GM23338 (cell line): ENCODE data around the gene PLCL1. TPM values are rescaled to one million over a fixed set of nuclear protein-coding genes. Genes with fewer than 3 reads are reported as not detected.

ENCODE experiments used
- ATAC-seq: fragments of 200-7000 bp; cut with Tn5 transposase; 3 replicates; pipeline ENCODE4 v1.9.1; 2020
- DNase-seq: peaks from one replicate; pipeline ENCODE4 v3.0.0-alpha.2; 2015; ENCODE audit warnings: low spot score
- H2AFZ ChIP-seq: fragments of 200-600 bp; sonication (generic); 2 replicates; pipeline ENCODE4 v1.8.0; 2016; ENCODE audit warnings: antibody characterized with exemption, mild to moderate bottlenecking, moderate library complexity
- H3F3A ChIP-seq: fragments of 200-600 bp; sonication (generic); replicated peaks from 2 replicates; pipeline ENCODE4 v1.8.0; 2017; ENCODE audit warnings: antibody characterized with exemption, mixed run types, low read depth
- H3K27ac ChIP-seq: fragments of 200-600 bp; sonication (generic); 2 replicates; pipeline ENCODE4 v1.6.1; 2016; ENCODE audit warnings: low read depth
- H3K27me3 ChIP-seq: fragments of 200-600 bp; sonication (generic); 2 replicates; pipeline ENCODE4 v1.8.0; 2016; ENCODE audit warnings: mild to moderate bottlenecking, mixed run types, moderate library complexity; ENCODE audit not compliant: insufficient read depth
- H3K36me3 ChIP-seq: fragments of 200-600 bp; sonication (generic); 2 replicates; pipeline ENCODE4 v1.8.0; 2016; ENCODE audit warnings: mild to moderate bottlenecking; ENCODE audit not compliant: insufficient read depth
- H3K4me1 ChIP-seq: fragments of 200-600 bp; sonication (generic); 2 replicates; pipeline ENCODE4 v1.8.0; 2016; ENCODE audit warnings: mild to moderate bottlenecking, moderate library complexity; ENCODE audit not compliant: insufficient read depth
- H3K4me2 ChIP-seq: fragments of 200-600 bp; sonication (generic); 2 replicates; pipeline ENCODE4 v1.7.1; 2017; ENCODE audit warnings: mixed run types
- H3K4me3 ChIP-seq: fragments of 200-600 bp; sonication (generic); 2 replicates; pipeline ENCODE4 v1.6.1; 2016; ENCODE audit warnings: mixed run types
- H3K79me2 ChIP-seq: fragments of 200-600 bp; sonication (generic); replicated peaks from 2 replicates; pipeline ENCODE4 v1.8.0; 2017; ENCODE audit warnings: mild to moderate bottlenecking; ENCODE audit not compliant: insufficient read depth
- H3K9me2 ChIP-seq: fragments of 200-600 bp; sonication (generic); 2 replicates; pipeline ENCODE4 v1.8.0; 2017; ENCODE audit not compliant: insufficient read depth
- H4K20me1 ChIP-seq: fragments of 200-600 bp; sonication (generic); replicated peaks from 2 replicates; pipeline ENCODE4 v1.8.0; 2017; ENCODE audit warnings: mild to moderate bottlenecking; ENCODE audit not compliant: insufficient read depth
- H3K27ac Mint-ChIP-seq: 2 replicates; pipeline ENCODE4 v1.8.0; 2020; ENCODE audit warnings: inconsistent platforms, mild to moderate bottlenecking, moderate library complexity, mixed read lengths
- H3K27me3 Mint-ChIP-seq: 3 replicates; pipeline ENCODE4 v1.8.0; 2022; ENCODE audit warnings: low read depth, mild to moderate bottlenecking, moderate library complexity, mixed read lengths, inconsistent platforms; ENCODE audit not compliant: insufficient read depth, poor library complexity
- H3K36me3 Mint-ChIP-seq: 3 replicates; pipeline ENCODE4 v1.8.0; 2021; ENCODE audit warnings: low read depth, mild to moderate bottlenecking, inconsistent platforms, moderate library complexity, mixed read lengths
- H3K4me1 Mint-ChIP-seq: 3 replicates; pipeline ENCODE4 v1.8.0; 2020; ENCODE audit warnings: mild to moderate bottlenecking, inconsistent platforms, mixed read lengths
- H3K4me3 Mint-ChIP-seq: 3 replicates; pipeline ENCODE4 v1.8.0; 2021; ENCODE audit warnings: moderate library complexity, mild to moderate bottlenecking, inconsistent platforms, mixed read lengths
- H3K9me3 Mint-ChIP-seq: 3 replicates; pipeline ENCODE4 v1.8.0; 2020; ENCODE audit warnings: moderate library complexity, mild to moderate bottlenecking, inconsistent platforms, mixed read lengths
- CREB1 ChIP-seq: fragments of 250-450 bp; sonication (Bioruptor Pico); IDR thresholded peaks from 2 replicates; pipeline ENCODE4 v1.5.0; 2020; ENCODE audit warnings: low read depth, mild to moderate bottlenecking, moderate library complexity
- EZH2 ChIP-seq: fragments of 200-600 bp; sonication (generic); IDR thresholded peaks from one replicate; pipeline ENCODE4 v1.8.0; 2017; ENCODE audit warnings: antibody characterized with exemption, mild to moderate bottlenecking, low read depth; ENCODE audit not compliant: unreplicated experiment
- EZH2phosphoT487 ChIP-seq: fragments of 200-600 bp; sonication (generic); IDR thresholded peaks from one replicate; pipeline ENCODE4 v1.8.1; 2018; ENCODE audit warnings: antibody characterized with exemption; ENCODE audit not compliant: unreplicated experiment
- NANOG ChIP-seq: IDR thresholded peaks from 2 replicates; pipeline ENCODE4 v1.6.1; 2016; ENCODE audit warnings: antibody characterized with exemption, borderline replicate concordance
- POLR2AphosphoS5 ChIP-seq: IDR thresholded peaks from 2 replicates; pipeline ENCODE4 v1.6.1; 2016; ENCODE audit warnings: antibody characterized with exemption, low read depth
- REST ChIP-seq: IDR thresholded peaks from one replicate; pipeline ENCODE4 v1.6.1; 2018; ENCODE audit warnings: antibody characterized with exemption; ENCODE audit not compliant: unreplicated experiment
- STAT1 ChIP-seq: IDR thresholded peaks from one replicate; pipeline ENCODE4 v1.6.1; 2016; ENCODE audit warnings: antibody characterized with exemption; ENCODE audit not compliant: unreplicated experiment
- ZNF114 ChIP-seq: fragments of 250-450 bp; sonication (Bioruptor Pico); IDR thresholded peaks from 2 replicates; pipeline ENCODE4 v1.5.0; 2020; ENCODE audit warnings: mild to moderate bottlenecking, moderate library complexity
- polyA plus RNA-seq: library from polyadenylated mRNA; unstranded; fragments of >200 nt; fragmentation: Nextera tagmentation; extraction: Ambion mirVana; gene quantifications from 2 replicates; pipeline ENCODE4 v1.2.1, GENCODE V29; 2016
- total RNA-seq: library from RNA; depleted of rRNA; stranded (reverse); fragments of >200 nt; shearing (Covaris generic); gene quantifications from 2 replicates; pipeline ENCODE4 v1.2.3, GENCODE V29; 2014
- TF ChIP-seq, protein P1 (sequence below): fragments of 250-450 bp; sonication (Bioruptor Pico); IDR thresholded peaks from 2 replicates; pipeline ENCODE4 v1.5.0; 2020; ENCODE audit warnings: mild to moderate bottlenecking, moderate library complexity

Gene PLCL1
- total and polyA plus RNA-seq, 2 experiments from 2014 or later = not detected

DNA sequence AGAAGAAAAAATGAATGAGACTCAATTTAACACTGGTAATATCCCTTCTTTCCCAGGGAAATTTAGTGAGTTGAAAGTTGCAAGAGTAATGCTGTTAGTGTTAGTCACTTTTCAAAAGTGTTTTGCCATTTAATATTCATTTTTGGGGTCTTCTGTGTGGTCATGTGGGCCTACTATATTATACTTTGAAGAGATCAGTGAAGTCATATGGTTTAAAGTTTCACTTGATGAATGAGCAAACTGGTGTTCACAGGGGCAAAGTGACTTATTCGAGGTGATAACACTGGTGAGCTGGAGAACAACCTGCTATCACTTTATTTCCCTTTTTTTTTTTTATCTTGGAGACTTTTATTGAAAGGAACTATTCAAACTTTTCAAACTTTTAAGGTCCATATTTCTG lies 196.0 kb downstream of the PLCL1 start (continued):
- TF ChIP-seq POLR2AphosphoS5 (no peak), REST (no peak), EZH2 (no peak), ZNF114 (CRISPR knock-in tag) (no peak), STAT1 (no peak), CREB1 (CRISPR knock-in tag) (no peak), NANOG (no peak), EZH2phosphoT487 (no peak)

- no peaks in the 10 kb centered on the region for H3K4me1 ChIP-seq
- Mint-ChIP-seq H3K27me3 (no peaks in the 10 kb centered on the region), H3K27ac (no peak overlapping the region), H3K4me3 (no peak overlapping the region), H3K36me3 (no peaks in the 10 kb centered on the region), H3K9me3 (no peaks in the 10 kb centered on the region), H3K4me1 (no peaks in the 10 kb centered on the region)
- H3K36me3 ChIP-seq = no peaks in the 10 kb centered on the region
- H2AFZ ChIP-seq = no peak overlapping the region
- ATAC-seq (no peak), DNase-seq (no peak)
- H3K4me2 ChIP-seq = no peak overlapping the region
- no peak overlapping the region for H3K27ac ChIP-seq
- H4K20me1 ChIP-seq = no peaks in the 10 kb centered on the region
- H3K79me2 ChIP-seq = no peaks in the 10 kb centered on the region
- TF ChIP-seq ZNF114 (CRISPR knock-in tag) = no peak
- no peak overlapping the region for H3K4me3 ChIP-seq
- H3K27me3 ChIP-seq = no peaks in the 10 kb centered on the region
- no peaks in the 10 kb centered on the region for H3K9me2 ChIP-seq
- no peaks in the 10 kb centered on the region for H3F3A ChIP-seq
These were observed 199.8 kb downstream of the PLCL1 start for GRCh38 chr2:198004173-198004572.

- no peaks in the 10 kb centered on the region for H3K36me3 ChIP-seq
- no peak overlapping the region for H3K27ac ChIP-seq
- H3K4me3 ChIP-seq = no peak overlapping the region
- no peaks in the 10 kb centered on the region for H4K20me1 ChIP-seq
- ATAC-seq (peak; percentile 30; the same call in 1 of the 3 replicates), DNase-seq (no peak)
- Mint-ChIP-seq H3K27ac (no peak overlapping the region), H3K36me3 (no peaks in the 10 kb centered on the region), H3K9me3 (no peaks in the 10 kb centered on the region), H3K4me3 (no peak overlapping the region), H3K27me3 (no peaks in the 10 kb centered on the region), H3K4me1 (no peaks in the 10 kb centered on the region)
- H3K27me3 ChIP-seq = no peaks in the 10 kb centered on the region
- H3K79me2 ChIP-seq = no peaks in the 10 kb centered on the region
- H3K4me1 ChIP-seq = no peaks in the 10 kb centered on the region
- no peaks in the 10 kb centered on the region for H3K9me2 ChIP-seq
- 0 out of 2 replicates have a peak overlapping the region, but pooled peaks have one; percentile 20 for H2AFZ ChIP-seq
- no peaks in the 10 kb centered on the region for H3F3A ChIP-seq
- H3K4me2 ChIP-seq = no peak overlapping the region
- TF ChIP-seq, protein P1, sequence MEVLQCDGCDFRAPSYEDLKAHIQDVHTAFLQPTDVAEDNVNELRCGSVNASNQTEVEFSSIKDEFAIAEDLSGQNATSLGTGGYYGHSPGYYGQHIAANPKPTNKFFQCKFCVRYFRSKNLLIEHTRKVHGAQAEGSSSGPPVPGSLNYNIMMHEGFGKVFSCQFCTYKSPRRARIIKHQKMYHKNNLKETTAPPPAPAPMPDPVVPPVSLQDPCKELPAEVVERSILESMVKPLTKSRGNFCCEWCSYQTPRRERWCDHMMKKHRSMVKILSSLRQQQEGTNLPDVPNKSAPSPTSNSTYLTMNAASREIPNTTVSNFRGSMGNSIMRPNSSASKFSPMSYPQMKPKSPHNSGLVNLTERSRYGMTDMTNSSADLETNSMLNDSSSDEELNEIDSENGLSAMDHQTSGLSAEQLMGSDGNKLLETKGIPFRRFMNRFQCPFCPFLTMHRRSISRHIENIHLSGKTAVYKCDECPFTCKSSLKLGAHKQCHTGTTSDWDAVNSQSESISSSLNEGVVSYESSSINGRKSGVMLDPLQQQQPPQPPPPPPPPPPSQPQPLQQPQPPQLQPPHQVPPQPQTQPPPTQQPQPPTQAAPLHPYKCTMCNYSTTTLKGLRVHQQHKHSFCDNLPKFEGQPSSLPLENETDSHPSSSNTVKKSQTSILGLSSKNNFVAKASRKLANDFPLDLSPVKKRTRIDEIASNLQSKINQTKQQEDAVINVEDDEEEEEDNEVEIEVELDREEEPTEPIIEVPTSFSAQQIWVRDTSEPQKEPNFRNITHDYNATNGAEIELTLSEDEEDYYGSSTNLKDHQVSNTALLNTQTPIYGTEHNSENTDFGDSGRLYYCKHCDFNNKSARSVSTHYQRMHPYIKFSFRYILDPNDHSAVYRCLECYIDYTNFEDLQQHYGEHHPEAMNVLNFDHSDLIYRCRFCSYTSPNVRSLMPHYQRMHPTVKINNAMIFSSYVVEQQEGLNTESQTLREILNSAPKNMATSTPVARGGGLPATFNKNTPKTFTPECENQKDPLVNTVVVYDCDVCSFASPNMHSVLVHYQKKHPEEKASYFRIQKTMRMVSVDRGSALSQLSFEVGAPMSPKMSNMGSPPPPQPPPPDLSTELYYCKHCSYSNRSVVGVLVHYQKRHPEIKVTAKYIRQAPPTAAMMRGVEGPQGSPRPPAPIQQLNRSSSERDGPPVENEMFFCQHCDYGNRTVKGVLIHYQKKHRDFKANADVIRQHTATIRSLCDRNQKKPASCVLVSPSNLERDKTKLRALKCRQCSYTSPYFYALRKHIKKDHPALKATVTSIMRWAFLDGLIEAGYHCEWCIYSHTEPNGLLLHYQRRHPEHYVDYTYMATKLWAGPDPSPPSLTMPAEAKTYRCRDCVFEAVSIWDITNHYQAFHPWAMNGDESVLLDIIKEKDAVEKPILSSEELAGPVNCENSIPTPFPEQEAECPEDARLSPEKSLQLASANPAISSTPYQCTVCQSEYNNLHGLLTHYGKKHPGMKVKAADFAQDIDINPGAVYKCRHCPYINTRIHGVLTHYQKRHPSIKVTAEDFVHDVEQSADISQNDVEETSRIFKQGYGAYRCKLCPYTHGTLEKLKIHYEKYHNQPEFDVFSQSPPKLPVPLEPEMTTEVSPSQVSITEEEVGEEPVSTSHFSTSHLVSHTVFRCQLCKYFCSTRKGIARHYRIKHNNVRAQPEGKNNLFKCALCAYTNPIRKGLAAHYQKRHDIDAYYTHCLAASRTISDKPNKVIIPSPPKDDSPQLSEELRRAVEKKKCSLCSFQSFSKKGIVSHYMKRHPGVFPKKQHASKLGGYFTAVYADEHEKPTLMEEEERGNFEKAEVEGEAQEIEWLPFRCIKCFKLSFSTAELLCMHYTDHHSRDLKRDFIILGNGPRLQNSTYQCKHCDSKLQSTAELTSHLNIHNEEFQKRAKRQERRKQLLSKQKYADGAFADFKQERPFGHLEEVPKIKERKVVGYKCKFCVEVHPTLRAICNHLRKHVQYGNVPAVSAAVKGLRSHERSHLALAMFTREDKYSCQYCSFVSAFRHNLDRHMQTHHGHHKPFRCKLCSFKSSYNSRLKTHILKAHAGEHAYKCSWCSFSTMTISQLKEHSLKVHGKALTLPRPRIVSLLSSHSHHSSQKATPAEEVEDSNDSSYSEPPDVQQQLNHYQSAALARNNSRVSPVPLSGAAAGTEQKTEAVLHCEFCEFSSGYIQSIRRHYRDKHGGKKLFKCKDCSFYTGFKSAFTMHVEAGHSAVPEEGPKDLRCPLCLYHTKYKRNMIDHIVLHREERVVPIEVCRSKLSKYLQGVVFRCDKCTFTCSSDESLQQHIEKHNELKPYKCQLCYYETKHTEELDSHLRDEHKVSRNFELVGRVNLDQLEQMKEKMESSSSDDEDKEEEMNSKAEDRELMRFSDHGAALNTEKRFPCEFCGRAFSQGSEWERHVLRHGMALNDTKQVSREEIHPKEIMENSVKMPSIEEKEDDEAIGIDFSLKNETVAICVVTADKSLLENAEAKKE (CRISPR knock-in tag) = no peak
- TF ChIP-seq CREB1 (CRISPR knock-in tag) = no peak
These were observed 200.8 kb downstream of the PLCL1 start for GRCh38 chr2:198004921-198005829.
